ENCODE measurements around the gene PTTG1IP.
A peak's percentile ranks its signal among the peaks of the same experiment; 100 is the strongest.

PTTG1IP gene

GRCh38 chr21:44876849-44877575 is 3.5 kb upstream of the PTTG1IP start:
- peaks cover 18% of the 10 kb centered on the region for H3K27me3 ChIP-seq (ENCODE audit: control insufficient read depth, insufficient read depth, low read length)
- no peak overlapping the region for H3K27ac ChIP-seq (ENCODE audit: low read depth, low read length)
- no peaks in the 10 kb centered on the region for H3K36me3 ChIP-seq (ENCODE audit: control insufficient read depth, insufficient read depth, low read length)
- no peaks in the 10 kb centered on the region for H3K9me3 ChIP-seq (ENCODE audit: control insufficient read depth, insufficient read depth, low read length)
- H3K4me1 ChIP-seq (ENCODE audit: control insufficient read depth, insufficient read depth, low read length) = peaks cover 10% of the 10 kb centered on the region
- no peak overlapping the region for H3K9ac ChIP-seq (ENCODE audit: low read depth, low read length)
- no peak overlapping the region for H3K4me3 ChIP-seq (ENCODE audit: low read depth, low read length)

- Histone ChIP-seq H3K9ac (ENCODE audit: low read depth, low read length) (no peak overlapping the region), H3K36me3 (ENCODE audit: control insufficient read depth, insufficient read depth, low read length) (no peaks in the 10 kb centered on the region), H3K9me3 (ENCODE audit: control insufficient read depth, insufficient read depth, low read length) (no peaks in the 10 kb centered on the region), H3K27ac (ENCODE audit: low read depth, low read length) (no peak overlapping the region), H3K4me1 (ENCODE audit: control insufficient read depth, insufficient read depth, low read length) (peaks cover 21% of the 10 kb centered on the region), H3K4me3 (ENCODE audit: low read depth, low read length) (peak overlapping the region; percentile 89), H3K27me3 (ENCODE audit: control insufficient read depth, insufficient read depth, low read length) (peaks cover 18% of the 10 kb centered on the region)
Observed at GRCh38 chr21:44875316-44875700, 1.8 kb upstream of the PTTG1IP start.

DNA sequence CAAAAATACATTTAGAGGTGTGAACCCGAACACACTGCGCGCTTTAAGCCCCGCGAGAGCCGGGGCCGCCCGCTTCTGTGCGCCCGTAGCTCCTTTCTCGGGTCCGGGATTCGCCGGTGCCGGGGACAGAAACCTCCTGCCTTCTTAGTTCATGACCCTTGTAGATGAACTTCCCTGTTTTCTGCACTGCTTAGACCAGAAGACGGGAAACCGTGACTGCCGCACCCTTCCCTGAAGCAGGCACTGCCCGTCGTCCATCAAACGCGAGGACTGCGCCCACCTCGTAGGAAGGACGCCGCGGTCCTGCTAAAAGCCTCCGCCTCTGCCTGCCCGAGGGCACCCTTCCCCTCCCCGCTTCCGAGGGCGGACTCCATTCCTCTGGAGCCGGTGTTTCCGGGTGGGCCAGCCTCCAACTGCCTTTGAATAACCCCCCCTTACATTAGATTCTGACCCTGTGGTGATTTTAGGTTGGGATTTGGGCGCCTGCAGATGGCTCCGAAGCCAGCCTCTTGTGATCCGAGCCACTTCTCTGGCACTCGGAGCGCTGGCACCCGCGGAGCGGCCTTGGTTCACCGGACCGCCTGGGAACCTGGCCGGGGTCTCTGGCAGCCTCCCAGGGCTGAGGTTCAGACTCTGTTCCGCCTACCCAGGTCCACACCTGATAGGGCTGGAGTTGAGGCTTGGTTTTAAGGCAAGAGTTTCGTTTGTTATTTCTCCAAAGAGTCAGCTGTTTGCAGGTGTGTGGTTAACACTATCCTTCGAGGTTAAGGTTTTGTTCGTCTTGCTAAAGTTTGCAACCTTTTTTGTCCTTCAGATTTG is 1.2 kb upstream of the PTTG1IP start:
- H3K27me3 ChIP-seq (ENCODE audit: control insufficient read depth, insufficient read depth, low read length) = peaks cover 18% of the 10 kb centered on the region
- no peaks in the 10 kb centered on the region for H3K9me3 ChIP-seq (ENCODE audit: control insufficient read depth, insufficient read depth, low read length)
- H3K36me3 ChIP-seq (ENCODE audit: control insufficient read depth, insufficient read depth, low read length) = no peaks in the 10 kb centered on the region
- peak overlapping the region; percentile 89 for H3K4me3 ChIP-seq (ENCODE audit: low read depth, low read length)
- H3K9ac ChIP-seq (ENCODE audit: low read depth, low read length) = no peak overlapping the region
- no peak overlapping the region for H3K27ac ChIP-seq (ENCODE audit: low read depth, low read length)
- peaks cover 23% of the 10 kb centered on the region for H3K4me1 ChIP-seq (ENCODE audit: control insufficient read depth, insufficient read depth, low read length)

DNA sequence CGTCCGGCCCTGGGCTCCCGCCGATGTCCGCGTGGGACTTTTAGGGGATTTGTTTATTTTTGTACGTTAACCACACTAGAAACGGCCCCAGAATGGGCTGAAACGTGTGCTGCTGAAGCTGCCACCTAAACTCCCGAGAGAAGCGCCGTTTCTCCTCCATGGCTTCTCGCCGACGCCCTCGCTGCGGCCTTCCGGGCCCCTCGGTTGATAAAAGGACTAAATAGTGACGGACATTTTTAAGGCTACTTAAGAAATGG is 678 bp upstream of the PTTG1IP start:
- H3K9me3 ChIP-seq (ENCODE audit: control insufficient read depth, insufficient read depth, low read length) = no peaks in the 10 kb centered on the region
- H3K27me3 ChIP-seq (ENCODE audit: control insufficient read depth, insufficient read depth, low read length) = peaks cover 18% of the 10 kb centered on the region
- no peak overlapping the region; the same call in 1 of the 2 replicates for H3K9ac ChIP-seq (ENCODE audit: low read depth, low read length)
- H3K27ac ChIP-seq (ENCODE audit: low read depth, low read length) = no peak overlapping the region
- H3K4me1 ChIP-seq (ENCODE audit: control insufficient read depth, insufficient read depth, low read length) = peaks cover 25% of the 10 kb centered on the region
- peak overlapping the region; percentile 89 for H3K4me3 ChIP-seq (ENCODE audit: low read depth, low read length)
- no peaks in the 10 kb centered on the region for H3K36me3 ChIP-seq (ENCODE audit: control insufficient read depth, insufficient read depth, low read length)

DNA sequence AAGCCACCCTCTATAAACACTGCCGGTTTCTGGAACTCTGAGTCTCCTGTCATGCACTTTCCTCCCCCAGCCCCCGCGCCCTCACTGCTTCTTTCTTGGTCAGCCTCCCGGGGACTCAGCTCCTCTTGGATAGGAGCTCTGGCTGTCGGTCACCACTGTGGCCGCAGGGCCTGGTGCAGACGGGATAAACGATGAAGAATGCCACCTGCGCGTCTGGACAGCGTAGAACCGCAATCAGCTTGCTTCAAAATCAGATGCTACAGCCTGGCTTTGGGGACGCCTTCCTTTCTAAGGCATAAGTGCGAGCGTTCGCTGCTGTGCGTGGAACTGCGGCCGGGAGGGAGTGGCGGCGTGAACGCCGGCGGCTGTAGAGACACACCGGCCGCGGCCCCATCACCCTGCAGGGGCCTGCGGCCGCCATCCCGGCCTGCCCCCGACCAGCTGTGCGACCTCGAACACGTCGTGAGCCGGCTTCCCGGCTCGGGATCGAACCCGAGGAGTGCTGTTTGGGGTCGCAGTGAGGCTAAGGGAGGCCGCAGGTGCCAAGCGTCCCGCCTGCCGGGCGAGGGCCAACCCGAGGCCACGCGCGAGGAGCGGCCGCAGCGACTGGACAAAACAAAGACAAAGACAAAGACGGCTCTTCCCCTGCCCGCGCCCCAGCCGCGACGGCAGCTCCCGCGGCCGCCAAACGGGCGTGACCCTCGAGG is 688 bp downstream of the PTTG1IP start:
- Histone ChIP-seq H3K9me3 (ENCODE audit: control insufficient read depth, insufficient read depth, low read length) (no peaks in the 10 kb centered on the region), H3K9ac (ENCODE audit: low read depth, low read length) (peak overlapping the region; percentile 48), H3K27ac (ENCODE audit: low read depth, low read length) (peak overlapping the region; percentile 72), H3K27me3 (ENCODE audit: control insufficient read depth, insufficient read depth, low read length) (peaks cover 18% of the 10 kb centered on the region), H3K4me1 (ENCODE audit: control insufficient read depth, insufficient read depth, low read length) (peaks cover 34% of the 10 kb centered on the region), H3K36me3 (ENCODE audit: control insufficient read depth, insufficient read depth, low read length) (no peaks in the 10 kb centered on the region), H3K4me3 (ENCODE audit: low read depth, low read length) (peak overlapping the region; percentile 89)

GRCh38 chr21:44872323-44872648 is 1.2 kb downstream of the PTTG1IP start:
- peaks cover 18% of the 10 kb centered on the region for H3K27me3 ChIP-seq (ENCODE audit: control insufficient read depth, insufficient read depth, low read length)
- H3K9ac ChIP-seq (ENCODE audit: low read depth, low read length) = no peak overlapping the region
- H3K4me1 ChIP-seq (ENCODE audit: control insufficient read depth, insufficient read depth, low read length) = peaks cover 39% of the 10 kb centered on the region
- H3K36me3 ChIP-seq (ENCODE audit: control insufficient read depth, insufficient read depth, low read length) = no peaks in the 10 kb centered on the region
- H3K4me3 ChIP-seq (ENCODE audit: low read depth, low read length) = peak overlapping the region; percentile 89
- no peaks in the 10 kb centered on the region for H3K9me3 ChIP-seq (ENCODE audit: control insufficient read depth, insufficient read depth, low read length)
- H3K27ac ChIP-seq (ENCODE audit: low read depth, low read length) = peak overlapping the region; percentile 23

DNA sequence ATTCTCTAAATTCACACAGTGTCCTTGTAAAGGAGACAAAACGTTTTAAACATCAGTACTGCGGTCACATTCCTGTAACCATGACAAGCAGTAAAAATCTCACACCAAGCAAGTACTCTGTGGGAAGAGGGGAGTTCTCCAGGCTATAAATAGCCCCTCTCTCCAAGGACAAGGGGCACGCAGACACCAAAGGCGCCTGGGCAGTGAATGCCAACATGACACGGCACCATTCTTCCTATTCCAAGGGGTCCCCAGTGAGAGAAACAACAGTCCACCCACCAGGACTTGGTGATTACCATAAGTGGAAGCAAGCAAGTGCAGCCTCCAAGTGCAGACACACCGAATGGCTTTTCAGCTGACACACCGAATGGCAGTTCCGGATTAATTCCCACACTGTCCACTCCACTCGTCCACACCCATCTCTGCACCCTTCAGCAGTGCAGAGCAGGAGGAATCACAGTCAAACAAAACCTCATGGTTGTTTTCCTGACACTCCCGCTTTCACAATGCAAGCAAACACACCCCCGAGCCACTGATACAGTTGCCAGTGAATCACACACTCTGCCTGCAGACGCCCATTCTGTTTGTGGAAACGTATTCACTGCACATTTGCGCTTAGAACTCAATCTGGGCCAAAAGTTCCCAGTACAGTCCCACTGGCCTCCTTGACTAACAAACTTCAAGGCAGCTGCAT is 1.8 kb downstream of the PTTG1IP start:
- Histone ChIP-seq H3K27me3 (ENCODE audit: control insufficient read depth, insufficient read depth, low read length) (peaks cover 18% of the 10 kb centered on the region), H3K27ac (ENCODE audit: low read depth, low read length) (peak overlapping the region; percentile 96), H3K36me3 (ENCODE audit: control insufficient read depth, insufficient read depth, low read length) (no peaks in the 10 kb centered on the region), H3K4me1 (ENCODE audit: control insufficient read depth, insufficient read depth, low read length) (peaks cover 44% of the 10 kb centered on the region), H3K9ac (ENCODE audit: low read depth, low read length) (no peak overlapping the region), H3K4me3 (ENCODE audit: low read depth, low read length) (peak overlapping the region; percentile 89), H3K9me3 (ENCODE audit: control insufficient read depth, insufficient read depth, low read length) (no peaks in the 10 kb centered on the region)

DNA sequence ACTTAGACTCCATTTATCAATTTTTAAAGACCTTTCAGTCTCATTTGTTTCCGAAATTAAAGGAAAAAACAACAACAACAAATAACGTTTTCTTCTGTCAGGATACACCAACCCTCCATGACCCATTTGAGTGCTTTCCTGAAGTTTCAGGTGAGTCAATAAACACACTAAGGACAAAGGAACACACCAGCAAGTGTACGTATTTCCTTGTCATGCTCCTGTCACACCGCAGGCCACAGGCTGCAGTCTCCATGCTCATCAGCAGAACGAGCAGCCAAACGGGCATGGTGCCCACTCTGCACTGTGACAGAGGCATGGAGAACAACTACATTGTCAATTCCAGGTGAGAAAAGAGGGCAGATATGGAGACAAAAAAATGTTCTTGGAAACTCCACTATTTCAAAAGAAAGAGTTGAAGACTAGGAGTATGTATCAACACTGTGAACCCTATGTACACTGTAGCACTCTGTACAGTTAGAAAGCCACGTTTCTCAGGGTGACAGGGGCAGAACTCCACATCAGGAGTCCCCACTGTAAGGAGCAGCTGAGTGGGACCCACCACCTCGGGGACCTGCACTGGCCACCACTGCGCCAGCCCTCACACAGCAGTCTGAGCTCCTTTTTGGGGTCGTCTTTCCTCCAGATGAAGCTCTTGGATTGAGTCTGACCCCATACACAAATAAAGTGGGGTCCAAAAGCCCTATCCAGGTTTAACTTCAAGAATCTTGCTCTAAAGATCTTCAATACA is 2.6 kb downstream of the PTTG1IP start:
- H3K36me3 ChIP-seq (ENCODE audit: control insufficient read depth, insufficient read depth, low read length) = no peaks in the 10 kb centered on the region
- H3K27me3 ChIP-seq (ENCODE audit: control insufficient read depth, insufficient read depth, low read length) = peaks cover 15% of the 10 kb centered on the region
- H3K27ac ChIP-seq (ENCODE audit: low read depth, low read length) = peak overlapping the region; percentile 96
- no peak overlapping the region for H3K4me3 ChIP-seq (ENCODE audit: low read depth, low read length)
- no peaks in the 10 kb centered on the region for H3K9me3 ChIP-seq (ENCODE audit: control insufficient read depth, insufficient read depth, low read length)
- H3K4me1 ChIP-seq (ENCODE audit: control insufficient read depth, insufficient read depth, low read length) = peaks cover 47% of the 10 kb centered on the region
- no peak overlapping the region for H3K9ac ChIP-seq (ENCODE audit: low read depth, low read length)

- Histone ChIP-seq H3K9me3 (ENCODE audit: control insufficient read depth, insufficient read depth, low read length) (no peaks in the 10 kb centered on the region), H3K27me3 (ENCODE audit: control insufficient read depth, insufficient read depth, low read length) (peaks cover 6% of the 10 kb centered on the region), H3K27ac (ENCODE audit: low read depth, low read length) (peak overlapping the region; percentile 96), H3K36me3 (ENCODE audit: control insufficient read depth, insufficient read depth, low read length) (peaks cover 4% of the 10 kb centered on the region), H3K4me1 (ENCODE audit: control insufficient read depth, insufficient read depth, low read length) (peaks cover 44% of the 10 kb centered on the region), H3K4me3 (ENCODE audit: low read depth, low read length) (no peak overlapping the region), H3K9ac (ENCODE audit: low read depth, low read length) (no peak overlapping the region)
Observed at GRCh38 chr21:44869781-44870747, 3.4 kb downstream of the PTTG1IP start.

Measured in HUES48 (cell line).